Measurements from ENCODE around the gene LRFN4. TPM values are rescaled to one million over a fixed set of nuclear protein-coding genes. Genes with fewer than 3 reads are reported as not detected.

Gene LRFN4
- total RNA-seq, result 37.9 and 50.5 TPM in 2 replicates

DNA sequence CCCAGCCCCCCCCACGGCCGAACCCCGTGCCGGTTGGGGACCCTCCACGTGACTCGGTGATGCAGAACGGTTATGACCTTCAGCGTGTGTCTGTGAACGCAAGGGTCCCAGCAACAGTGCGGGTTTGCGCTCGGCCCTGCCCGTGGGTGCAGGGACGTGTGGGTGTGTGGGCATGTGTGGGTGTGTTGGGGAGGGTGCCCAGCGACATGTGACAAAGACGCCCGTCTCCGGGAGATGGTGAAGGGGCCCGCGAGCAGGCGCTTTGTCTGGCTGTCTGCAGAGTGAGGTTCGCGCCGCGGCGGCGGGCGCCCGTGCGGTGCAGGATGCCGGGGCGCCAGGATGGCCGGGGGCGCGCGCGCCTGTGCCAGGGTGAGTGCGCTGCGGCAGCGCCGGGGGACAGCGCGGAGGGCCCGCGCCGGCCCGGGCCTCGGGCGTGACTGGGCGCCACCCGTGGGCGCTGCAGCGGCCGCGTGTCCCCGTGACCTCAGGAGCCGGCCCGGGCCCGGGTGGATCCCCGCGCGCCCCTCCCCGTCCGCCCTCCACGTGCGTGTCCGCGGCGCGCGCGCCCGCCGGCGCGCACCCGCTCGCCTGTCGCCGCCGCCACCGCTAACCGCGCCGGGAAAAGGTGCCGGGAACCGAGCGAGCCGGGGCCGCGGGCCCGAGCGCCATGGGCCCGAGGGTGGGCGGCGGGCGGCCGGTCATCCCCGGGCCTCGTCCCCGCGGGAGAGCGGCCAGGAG is at the start of gene LRFN4:
LRFN4 (plus strand) TSS at position 569 of the 738 bp plus-strand sequence. CDS start 681 bp downstream, outside the sequence.
- DNase-seq (ENCODE audit: low read depth), result no peak
- TF ChIP-seq, protein P1, sequence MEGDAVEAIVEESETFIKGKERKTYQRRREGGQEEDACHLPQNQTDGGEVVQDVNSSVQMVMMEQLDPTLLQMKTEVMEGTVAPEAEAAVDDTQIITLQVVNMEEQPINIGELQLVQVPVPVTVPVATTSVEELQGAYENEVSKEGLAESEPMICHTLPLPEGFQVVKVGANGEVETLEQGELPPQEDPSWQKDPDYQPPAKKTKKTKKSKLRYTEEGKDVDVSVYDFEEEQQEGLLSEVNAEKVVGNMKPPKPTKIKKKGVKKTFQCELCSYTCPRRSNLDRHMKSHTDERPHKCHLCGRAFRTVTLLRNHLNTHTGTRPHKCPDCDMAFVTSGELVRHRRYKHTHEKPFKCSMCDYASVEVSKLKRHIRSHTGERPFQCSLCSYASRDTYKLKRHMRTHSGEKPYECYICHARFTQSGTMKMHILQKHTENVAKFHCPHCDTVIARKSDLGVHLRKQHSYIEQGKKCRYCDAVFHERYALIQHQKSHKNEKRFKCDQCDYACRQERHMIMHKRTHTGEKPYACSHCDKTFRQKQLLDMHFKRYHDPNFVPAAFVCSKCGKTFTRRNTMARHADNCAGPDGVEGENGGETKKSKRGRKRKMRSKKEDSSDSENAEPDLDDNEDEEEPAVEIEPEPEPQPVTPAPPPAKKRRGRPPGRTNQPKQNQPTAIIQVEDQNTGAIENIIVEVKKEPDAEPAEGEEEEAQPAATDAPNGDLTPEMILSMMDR (conservative IDR thresholded peaks at IDR 0.05; ENCODE audit: low read depth, low read length), result no peak
- peak within 1 kb of the TSS; percentile 56 for H3K4me3 ChIP-seq (ENCODE audit: low read depth, low read length)

DNA sequence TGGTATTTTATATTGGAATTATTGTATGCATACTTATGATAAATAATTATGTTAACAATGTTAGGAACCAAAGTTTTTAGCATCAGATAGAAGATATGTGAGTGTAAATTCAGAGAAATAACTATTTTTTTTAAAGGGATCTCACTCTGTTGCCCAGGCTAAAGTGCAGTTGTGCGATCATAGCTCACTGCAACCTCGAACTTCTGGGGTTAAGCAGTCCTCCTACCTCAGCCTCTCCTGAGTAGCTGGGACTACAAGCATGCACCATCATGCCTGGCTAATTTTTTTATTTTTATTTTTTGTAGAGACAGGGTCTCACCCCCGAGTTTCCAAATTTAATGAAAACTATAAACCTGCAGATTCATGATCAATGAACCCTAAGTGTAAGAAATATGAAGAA is 47.3 kb upstream of the LRFN4 start:
- DNase-seq (ENCODE audit: low read depth), result no peak
- H3K4me3 ChIP-seq (ENCODE audit: low read depth, low read length), result no peak overlapping the region
- TF ChIP-seq, protein P1 (conservative IDR thresholded peaks at IDR 0.05; ENCODE audit: low read depth, low read length), result no peak

DNA sequence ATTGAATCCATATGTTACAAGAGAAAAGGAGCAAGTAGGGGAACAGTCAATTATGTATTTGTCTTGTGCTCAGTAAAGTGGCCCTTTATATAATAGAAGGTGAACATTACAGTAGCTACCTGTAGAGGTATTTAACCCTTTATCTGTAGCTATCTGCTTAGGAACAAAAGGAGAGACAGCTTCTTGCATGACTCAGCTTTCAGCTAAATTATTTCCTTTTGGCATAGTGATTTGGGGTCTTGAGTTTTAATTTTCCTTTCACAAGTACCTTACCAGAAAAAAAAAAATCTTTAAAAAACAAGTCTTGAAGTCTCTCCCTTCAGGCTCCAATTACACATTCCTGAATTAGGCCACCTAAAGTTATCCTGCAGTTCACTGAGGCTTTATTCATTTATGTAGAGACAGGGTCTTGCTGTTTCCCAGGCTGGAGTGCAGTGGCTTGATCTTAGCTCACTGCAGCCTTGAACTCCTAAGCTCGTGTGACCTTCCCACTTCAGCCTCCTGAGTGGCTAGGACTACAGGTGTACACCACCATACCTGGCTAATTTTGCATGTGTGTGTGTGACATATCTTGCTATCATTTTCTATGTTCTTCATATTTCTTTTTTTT is 46.2 kb upstream of the LRFN4 start:
- H3K4me3 ChIP-seq (ENCODE audit: low read depth, low read length), result no peak overlapping the region
- DNase-seq (ENCODE audit: low read depth), result no peak
- TF ChIP-seq, protein P1 (conservative IDR thresholded peaks at IDR 0.05; ENCODE audit: low read depth, low read length), result no peak

DNA sequence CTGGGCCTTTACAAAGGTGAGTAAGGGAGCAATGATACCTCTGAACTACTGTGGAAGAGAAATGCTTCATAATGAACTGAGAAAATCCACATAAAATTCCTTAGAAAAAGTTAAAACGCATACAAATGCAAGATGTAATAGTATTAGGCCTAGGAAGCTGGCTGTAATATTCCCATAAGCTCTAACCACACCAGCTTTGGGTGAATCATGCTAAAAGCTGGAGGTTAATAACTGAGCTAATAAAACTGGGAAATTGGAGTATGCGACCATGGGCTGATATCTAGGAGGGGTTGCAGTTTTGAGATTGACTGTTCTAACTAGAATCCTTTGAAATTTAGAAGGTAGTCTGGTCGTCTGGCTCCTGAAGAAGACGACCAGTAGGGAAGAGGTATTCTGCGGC is 42.2 kb upstream of the LRFN4 start:
- H3K4me3 ChIP-seq (ENCODE audit: low read depth, low read length), result no peak overlapping the region
- TF ChIP-seq, protein P1 (conservative IDR thresholded peaks at IDR 0.05; ENCODE audit: low read depth, low read length), result no peak
- no peak for DNase-seq (ENCODE audit: low read depth)

DNA sequence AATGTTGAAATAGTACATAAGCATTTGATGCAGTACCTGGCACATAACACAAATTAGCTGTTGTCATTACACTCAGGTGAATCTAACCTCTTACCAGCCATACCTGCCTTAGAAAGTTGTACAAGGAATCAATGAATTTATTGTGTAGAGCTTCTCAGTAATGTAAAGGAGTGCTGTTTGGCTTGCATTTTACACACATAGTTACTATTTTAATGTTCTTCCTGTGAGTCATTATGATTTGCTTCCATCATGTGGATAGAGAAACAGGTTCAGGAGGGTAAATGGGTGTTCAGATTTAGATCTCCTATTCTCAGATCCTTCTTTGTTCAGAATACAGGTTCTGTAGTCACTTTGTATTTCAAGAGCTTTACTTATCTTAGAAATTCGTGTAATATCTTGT is 41.2 kb upstream of the LRFN4 start:
- TF ChIP-seq, protein P1 (conservative IDR thresholded peaks at IDR 0.05; ENCODE audit: low read depth, low read length), result no peak
- no peak for DNase-seq (ENCODE audit: low read depth)
- no peak overlapping the region for H3K4me3 ChIP-seq (ENCODE audit: low read depth, low read length)

DNA sequence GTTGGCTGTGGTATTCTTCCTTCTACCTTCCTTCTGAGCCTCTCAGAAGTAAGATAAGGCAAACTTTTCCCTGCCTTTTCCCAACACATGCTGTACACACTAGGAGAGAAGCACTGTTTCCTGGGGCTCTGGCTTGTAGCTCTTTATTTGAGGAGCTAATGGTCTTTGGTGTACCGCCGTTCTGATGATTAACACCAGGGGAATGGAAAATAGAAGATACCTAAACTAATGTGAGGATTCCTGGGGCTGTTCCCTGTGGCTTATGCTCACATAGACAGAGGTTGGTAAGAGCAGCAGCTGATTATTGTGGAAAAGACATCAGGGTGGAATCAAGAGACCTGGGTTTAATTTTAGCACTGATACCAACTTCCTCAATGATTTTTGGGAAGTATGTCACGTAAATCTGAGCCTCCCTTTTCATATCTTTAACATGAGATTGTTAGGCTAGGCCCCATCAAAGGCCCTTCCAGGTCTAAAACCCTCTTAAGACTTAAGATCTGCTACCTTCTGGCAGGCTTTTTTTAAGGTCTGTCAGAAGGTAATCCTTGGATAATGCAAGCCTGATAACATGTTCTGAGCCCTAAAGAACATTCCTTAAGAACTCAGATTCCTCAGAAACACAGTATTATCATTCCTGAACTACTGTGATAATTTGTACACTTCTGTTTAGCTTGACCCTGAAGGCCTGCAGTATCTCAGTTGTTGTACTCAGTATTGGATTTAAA is 38.5 kb upstream of the LRFN4 start:
- DNase-seq (ENCODE audit: low read depth), result no peak
- TF ChIP-seq, protein P1 (conservative IDR thresholded peaks at IDR 0.05; ENCODE audit: low read depth, low read length), result no peak
- H3K4me3 ChIP-seq (ENCODE audit: low read depth, low read length), result no peak overlapping the region
